Measurements from ENCODE around the gene WNT3A. TPM values are rescaled to one million over a fixed set of nuclear protein-coding genes. Genes with fewer than 3 reads are reported as not detected.

Gene WNT3A
- total RNA-seq, 2 experiments from 2014 or later: not detected

DNA sequence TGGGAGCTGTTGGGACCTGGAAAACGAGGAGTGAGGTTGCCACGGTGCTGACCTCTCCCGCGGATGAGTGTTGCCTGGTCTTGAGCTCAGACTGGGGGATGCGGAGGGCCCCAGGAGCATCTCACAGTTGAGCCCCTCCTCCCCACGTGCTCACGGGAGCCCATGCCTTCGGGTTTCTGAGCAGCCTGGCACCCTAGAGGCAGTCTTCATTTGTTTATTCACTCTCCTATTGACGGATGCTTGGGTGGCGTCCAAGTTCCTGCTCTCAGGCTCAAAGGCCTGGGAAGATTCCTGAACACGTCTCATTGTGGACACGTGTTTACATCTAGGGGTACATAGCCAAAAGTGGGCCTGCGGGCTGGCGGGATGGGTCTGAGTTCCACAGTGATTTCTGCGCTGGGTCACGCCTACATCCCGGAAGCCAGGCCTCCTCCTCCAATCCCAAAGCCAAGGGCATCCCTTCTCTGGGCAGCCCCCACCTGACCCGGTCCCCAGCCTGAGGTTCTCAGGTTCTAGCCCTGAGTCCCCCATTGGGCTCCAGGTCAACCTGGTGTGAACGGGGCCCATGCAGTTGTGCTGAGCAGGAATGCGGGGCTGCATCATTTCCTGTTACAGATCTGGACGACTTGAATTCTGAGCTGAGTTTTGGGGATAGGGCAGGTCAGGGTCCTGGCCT is 14.7 kb downstream of the WNT3A start:
- Mint-ChIP-seq H3K27me3 (peaks cover 21% of the 10 kb centered on the region), H3K9me3 (no peaks in the 10 kb centered on the region), H3K36me3 (no peaks in the 10 kb centered on the region), H3K4me3 (no peak overlapping the region), H3K27ac (no peak overlapping the region), H3K4me1 (no peaks in the 10 kb centered on the region)
- DNase-seq (peak; percentile 17), ATAC-seq (ENCODE audit: low read depth) (no peak)
- POLR2A ChIA-PET: no interaction called here

DNA sequence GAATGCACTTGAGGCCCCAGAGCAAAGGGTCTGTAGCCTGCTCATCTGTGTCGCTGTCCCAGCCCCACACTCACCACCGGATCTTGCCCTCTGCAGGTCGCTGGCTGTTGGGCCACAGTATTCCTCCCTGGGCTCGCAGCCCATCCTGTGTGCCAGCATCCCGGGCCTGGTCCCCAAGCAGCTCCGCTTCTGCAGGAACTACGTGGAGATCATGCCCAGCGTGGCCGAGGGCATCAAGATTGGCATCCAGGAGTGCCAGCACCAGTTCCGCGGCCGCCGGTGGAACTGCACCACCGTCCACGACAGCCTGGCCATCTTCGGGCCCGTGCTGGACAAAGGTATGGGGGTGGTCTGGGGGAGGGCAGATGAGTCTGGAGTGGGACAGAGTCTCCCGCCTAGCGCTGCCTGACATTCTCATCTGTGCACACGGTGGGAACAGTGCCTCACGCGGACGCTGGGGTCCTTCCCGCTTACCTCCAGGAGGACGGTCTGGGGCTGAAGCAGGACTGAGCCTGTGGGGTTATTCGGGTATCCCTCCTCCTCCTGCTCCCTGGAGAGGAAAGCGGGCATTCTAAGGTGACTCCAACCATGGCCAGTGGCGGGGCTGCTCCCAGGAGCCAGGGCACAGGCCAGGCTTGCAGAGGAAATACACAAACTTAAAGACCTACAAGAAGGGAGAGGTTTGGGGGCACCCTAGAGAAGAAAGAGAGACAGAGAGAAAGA is 15.9 kb downstream of the WNT3A start:
- Mint-ChIP-seq H3K4me3 (no peak overlapping the region), H3K27me3 (peaks cover 34% of the 10 kb centered on the region), H3K9me3 (no peaks in the 10 kb centered on the region), H3K27ac (no peak overlapping the region), H3K4me1 (no peaks in the 10 kb centered on the region), H3K36me3 (no peaks in the 10 kb centered on the region)
- DNase-seq (peak; percentile 21), ATAC-seq (ENCODE audit: low read depth) (no peak)
- POLR2A ChIA-PET: no interaction called here

DNA sequence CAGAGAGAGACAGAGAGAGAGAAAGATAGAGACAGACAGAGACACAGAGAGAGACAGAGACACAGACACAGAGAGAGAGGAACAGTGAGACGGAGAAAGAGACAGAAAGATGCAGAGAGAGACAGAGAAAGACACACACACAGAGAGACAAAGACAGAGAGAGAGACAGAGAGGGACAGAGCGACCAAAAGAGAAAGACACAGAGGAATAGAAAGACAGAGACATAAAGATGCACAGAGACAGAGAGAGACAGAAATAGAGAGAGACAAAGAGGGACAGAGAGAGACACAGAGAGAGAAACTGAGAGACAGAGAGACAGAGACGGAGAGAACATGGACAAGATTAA is 16.5 kb downstream of the WNT3A start:
- Mint-ChIP-seq H3K27me3 (peaks cover 36% of the 10 kb centered on the region), H3K4me3 (no peak overlapping the region), H3K27ac (no peak overlapping the region), H3K4me1 (no peaks in the 10 kb centered on the region), H3K36me3 (no peaks in the 10 kb centered on the region), H3K9me3 (no peaks in the 10 kb centered on the region)
- no peak for ATAC-seq (ENCODE audit: low read depth)
- POLR2A ChIA-PET: no interaction called here
- no peak for DNase-seq

DNA sequence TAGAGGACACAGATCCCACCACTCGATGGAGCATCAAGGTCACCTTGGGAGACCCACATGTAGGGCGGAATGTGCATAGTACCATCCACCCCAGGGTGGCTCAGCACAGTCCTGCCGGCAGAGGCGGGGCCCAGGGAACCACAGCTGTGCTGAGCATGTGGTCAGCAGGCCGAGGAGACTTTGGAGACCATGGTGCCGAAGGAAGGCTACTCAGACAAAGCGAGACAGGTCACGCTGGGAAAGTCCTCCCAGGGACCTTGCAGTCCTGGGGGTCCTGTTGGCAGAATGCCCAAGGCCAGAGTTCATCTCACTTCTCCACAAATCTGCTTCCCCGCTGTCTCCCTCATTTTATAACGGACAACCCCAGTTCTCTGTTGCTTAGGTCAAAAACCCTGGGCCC is 22.5 kb downstream of the WNT3A start:
- Mint-ChIP-seq H3K36me3 (no peaks in the 10 kb centered on the region), H3K4me3 (no peak overlapping the region), H3K27me3 (peaks cover 39% of the 10 kb centered on the region), H3K27ac (no peak overlapping the region), H3K9me3 (no peaks in the 10 kb centered on the region), H3K4me1 (no peaks in the 10 kb centered on the region)
- DNase-seq (peak; percentile 15), ATAC-seq (ENCODE audit: low read depth) (no peak)
- POLR2A ChIA-PET: no interaction called here

DNA sequence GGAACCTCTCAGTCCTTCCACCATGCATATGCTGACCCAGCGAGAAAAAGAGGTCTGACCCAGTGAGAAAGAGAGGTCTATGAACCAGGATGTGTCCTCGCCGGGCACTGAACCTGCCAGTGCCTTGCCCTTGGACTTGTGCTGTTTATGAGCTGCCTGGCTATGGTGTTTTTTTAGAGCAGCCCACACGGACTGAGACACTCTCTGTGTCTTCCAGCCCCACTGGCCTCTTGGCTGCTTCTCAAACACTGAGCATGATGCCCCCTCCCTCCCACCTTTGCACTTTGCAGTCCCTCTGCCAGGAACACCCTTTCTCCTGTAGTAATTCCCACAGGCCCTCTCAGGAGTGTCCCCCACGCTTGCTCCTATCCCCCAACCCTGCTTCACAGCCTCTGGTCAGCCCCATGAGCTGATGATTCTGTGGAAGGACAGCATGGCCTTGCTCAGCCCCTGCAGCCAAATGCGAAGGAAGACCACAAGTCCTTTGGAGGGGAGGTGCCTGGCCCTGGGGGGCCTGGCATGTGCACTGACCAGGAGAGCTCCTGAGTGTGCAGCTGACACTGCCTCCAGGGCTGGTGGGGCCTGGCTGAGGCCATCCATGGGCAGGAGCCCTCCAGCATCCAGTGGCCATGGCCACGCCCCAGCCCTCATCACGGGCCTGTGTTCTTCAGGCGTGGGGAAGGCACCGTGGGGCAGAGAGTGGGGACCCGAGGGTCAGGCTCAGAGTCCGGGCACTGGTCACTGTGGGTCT is 23.8 kb downstream of the WNT3A start:
- Mint-ChIP-seq H3K4me1 (no peaks in the 10 kb centered on the region), H3K27ac (peak overlapping the region; percentile 60), H3K9me3 (no peaks in the 10 kb centered on the region), H3K27me3 (peaks cover 33% of the 10 kb centered on the region), H3K4me3 (no peak overlapping the region), H3K36me3 (no peaks in the 10 kb centered on the region)
- POLR2A ChIA-PET: no interaction called here
- DNase-seq: peak; percentile 12
- ATAC-seq (ENCODE audit: low read depth): no peak

DNA sequence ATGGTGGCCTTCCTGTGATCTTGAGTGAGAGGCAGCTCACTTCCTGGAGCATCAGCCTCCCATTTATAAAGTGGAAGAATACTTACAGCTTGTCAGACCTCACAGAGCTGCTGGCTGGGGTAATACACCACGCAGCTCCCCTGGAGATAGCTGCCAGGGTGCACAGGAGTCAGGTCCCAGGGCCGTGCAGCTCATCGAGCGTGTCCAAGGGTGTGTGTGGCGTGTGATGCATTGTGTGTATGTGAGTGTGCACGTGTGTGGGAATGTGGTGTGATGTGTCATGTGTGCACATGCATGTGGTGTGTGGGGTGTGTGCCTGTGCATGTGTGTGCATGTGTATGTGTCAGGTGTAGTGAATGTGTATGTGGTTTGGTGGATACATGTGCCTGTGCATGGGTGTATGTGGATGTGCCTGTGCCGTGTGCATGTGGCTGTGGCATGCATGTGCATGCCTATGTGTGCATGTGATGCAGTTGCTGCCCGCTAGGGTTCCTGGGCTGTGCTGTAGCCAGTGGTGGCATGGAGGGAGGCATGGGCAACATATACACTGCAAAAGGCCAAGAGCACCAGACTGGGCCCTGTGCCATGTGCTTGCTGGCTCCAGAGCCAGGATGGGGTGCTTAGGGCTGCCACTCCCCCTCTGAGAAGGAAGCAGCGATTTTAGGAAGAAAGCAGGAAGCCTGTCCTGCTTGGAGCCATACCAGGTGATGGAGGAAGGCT is 24.6 kb downstream of the WNT3A start:
- peak; percentile 17 for DNase-seq
- POLR2A ChIA-PET: no interaction called here
- H3K4me3 Mint-ChIP-seq: no peak overlapping the region
- H3K27me3 Mint-ChIP-seq: peaks cover 31% of the 10 kb centered on the region
- H3K36me3 Mint-ChIP-seq: no peaks in the 10 kb centered on the region
- ATAC-seq (ENCODE audit: low read depth): no peak
- H3K9me3 Mint-ChIP-seq: no peaks in the 10 kb centered on the region
- no peaks in the 10 kb centered on the region for H3K4me1 Mint-ChIP-seq
- no peak overlapping the region for H3K27ac Mint-ChIP-seq

DNA sequence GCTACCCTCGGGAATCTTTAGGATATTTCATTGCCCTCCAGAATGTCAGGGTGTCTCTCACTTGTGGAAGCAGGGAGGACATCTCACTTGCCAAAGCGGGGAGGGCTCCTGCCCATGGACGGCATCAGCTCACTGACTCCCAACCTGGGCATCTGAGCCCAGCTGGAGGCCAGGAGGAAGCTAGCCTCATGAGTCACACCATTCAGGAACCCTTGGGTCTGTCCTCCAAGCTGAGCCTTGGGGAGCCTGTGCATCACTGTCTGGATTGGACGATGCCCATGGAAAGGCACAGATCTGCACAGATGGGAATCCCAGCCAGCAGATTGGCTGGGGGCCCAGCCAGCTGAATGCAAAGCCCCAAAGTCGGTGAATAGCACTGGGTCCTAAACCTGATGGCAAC is 25.2 kb downstream of the WNT3A start:
- Mint-ChIP-seq H3K9me3 (no peaks in the 10 kb centered on the region), H3K27ac (no peak overlapping the region), H3K4me1 (no peaks in the 10 kb centered on the region), H3K36me3 (no peaks in the 10 kb centered on the region), H3K27me3 (peaks cover 29% of the 10 kb centered on the region), H3K4me3 (no peak overlapping the region)
- POLR2A ChIA-PET: no interaction called here
- no peak for ATAC-seq (ENCODE audit: low read depth)
- DNase-seq: peak; percentile 16

DNA sequence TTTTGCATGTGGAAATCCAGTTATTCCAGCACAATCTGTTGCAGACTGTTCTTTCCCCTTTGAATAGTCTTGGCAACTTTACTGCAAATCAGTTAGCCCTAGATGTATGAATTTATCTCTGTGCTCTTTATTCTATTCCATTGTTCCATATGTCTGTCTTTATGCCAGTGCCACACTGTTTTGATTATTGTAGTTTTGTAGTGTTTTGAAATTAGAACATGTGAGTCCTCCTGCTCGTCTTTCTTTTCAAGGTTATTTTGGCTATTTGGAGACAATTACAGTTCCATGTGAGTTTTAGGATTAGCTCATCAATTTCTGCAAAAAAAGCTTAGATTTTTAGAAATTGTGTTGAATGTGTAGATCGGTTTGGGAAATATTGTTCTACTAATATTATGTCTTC is 26.6 kb downstream of the WNT3A start:
- DNase-seq (no peak), ATAC-seq (ENCODE audit: low read depth) (no peak)
- Mint-ChIP-seq H3K27ac (no peak overlapping the region), H3K4me1 (no peaks in the 10 kb centered on the region), H3K4me3 (no peak overlapping the region), H3K9me3 (no peaks in the 10 kb centered on the region), H3K36me3 (no peaks in the 10 kb centered on the region), H3K27me3 (peaks cover 26% of the 10 kb centered on the region)
- POLR2A ChIA-PET: no interaction called here

DNA sequence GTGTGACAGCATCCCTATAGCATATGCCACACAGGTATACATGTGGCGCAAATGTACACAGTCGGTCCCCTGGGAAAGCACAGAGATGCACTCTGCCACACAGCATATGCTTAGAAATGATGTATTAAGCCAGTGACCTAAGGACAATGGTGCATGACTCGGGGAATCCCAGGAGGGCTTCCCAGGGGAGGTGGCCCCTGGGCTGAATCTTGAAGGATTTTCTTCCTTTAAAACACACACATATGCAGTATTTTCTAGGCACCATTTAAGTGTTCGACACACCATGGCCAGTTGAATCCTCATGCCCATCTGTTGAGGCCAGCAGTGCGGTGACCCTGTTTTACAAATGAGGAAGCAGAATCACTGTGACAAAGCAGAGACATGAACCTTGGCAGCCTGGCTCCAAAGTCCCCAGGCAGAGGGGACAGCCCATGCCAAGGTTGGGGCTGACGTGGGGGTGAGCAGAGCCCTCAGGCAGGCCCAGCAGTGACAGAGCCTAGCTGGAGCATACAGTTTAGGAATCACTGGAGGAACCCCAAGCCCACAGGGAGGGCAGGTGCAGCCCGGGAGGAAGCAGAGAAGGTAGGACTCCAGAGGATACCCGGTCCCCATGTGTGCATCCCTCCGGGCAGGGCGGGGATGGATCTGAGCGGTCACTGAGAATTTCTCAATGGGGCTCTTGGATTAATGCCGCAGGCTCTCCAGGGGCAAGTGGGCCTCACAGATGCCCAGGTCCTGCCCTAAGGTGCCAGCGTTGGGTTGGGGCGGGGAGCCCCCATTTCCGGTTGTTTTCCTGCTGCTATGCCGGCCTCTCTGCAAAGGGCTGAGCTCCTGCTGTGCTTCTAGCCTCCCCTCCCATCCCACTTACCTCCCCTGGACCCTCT is 28.4 kb downstream of the WNT3A start:
- Mint-ChIP-seq H3K27ac (no peak overlapping the region), H3K4me1 (no peaks in the 10 kb centered on the region), H3K4me3 (no peak overlapping the region), H3K9me3 (no peaks in the 10 kb centered on the region), H3K27me3 (peaks cover 36% of the 10 kb centered on the region), H3K36me3 (no peaks in the 10 kb centered on the region)
- peak; percentile 20 for DNase-seq
- POLR2A ChIA-PET: no interaction called here
- ATAC-seq (ENCODE audit: low read depth): no peak

DNA sequence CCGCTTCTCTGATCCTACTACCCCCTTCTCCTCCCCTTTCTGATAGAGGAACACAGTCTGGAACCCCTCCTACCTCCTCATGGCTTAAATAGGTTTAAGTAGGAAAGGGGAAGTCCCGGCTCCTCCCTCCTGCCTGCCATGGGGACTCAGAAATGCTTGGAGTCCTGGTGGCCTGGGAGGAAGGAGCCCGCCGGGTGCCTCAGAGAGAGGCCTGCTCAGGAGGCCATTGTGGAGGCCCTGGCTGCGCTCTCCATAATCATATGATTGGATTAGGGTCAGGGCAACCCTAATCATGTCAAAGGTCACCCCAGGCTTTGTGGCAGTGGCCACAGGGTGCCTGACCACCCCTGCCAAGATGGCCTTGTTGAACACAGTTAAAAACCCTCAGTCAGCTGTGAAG is 29.0 kb downstream of the WNT3A start:
- peak; percentile 10 for DNase-seq
- H3K9me3 Mint-ChIP-seq: no peaks in the 10 kb centered on the region
- ATAC-seq (ENCODE audit: low read depth): no peak
- POLR2A ChIA-PET: no interaction called here
- H3K36me3 Mint-ChIP-seq: no peaks in the 10 kb centered on the region
- no peak overlapping the region for H3K27ac Mint-ChIP-seq
- H3K4me3 Mint-ChIP-seq: no peak overlapping the region
- no peaks in the 10 kb centered on the region for H3K4me1 Mint-ChIP-seq
- peaks cover 41% of the 10 kb centered on the region for H3K27me3 Mint-ChIP-seq

DNA sequence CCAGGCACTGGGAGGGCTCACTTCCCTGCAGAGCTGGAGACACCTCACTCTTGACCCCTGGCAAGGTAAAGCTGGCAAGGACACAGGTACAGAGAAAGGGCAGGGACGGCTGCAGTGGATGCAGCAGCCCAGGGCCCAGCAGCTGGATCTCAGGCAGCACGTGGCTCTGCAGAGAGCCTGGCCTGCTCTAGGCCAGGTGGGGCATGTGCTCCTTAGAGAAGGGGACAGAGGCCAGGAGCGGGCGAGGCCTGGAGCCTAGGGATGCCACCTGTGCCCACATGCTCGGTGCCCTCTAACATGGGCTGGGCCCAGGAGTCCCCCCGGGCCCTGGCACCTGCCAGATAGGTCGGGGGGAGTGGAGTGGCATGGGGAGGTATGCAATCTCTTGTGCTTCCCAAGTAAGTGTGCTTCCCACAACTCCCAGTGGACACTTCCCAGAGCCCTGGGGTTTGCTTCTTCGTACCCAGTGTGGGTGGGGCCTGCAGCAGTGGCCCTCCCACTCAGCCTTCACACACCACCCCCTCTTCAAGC is 30.0 kb downstream of the WNT3A start:
- no peaks in the 10 kb centered on the region for H3K9me3 Mint-ChIP-seq

DNA sequence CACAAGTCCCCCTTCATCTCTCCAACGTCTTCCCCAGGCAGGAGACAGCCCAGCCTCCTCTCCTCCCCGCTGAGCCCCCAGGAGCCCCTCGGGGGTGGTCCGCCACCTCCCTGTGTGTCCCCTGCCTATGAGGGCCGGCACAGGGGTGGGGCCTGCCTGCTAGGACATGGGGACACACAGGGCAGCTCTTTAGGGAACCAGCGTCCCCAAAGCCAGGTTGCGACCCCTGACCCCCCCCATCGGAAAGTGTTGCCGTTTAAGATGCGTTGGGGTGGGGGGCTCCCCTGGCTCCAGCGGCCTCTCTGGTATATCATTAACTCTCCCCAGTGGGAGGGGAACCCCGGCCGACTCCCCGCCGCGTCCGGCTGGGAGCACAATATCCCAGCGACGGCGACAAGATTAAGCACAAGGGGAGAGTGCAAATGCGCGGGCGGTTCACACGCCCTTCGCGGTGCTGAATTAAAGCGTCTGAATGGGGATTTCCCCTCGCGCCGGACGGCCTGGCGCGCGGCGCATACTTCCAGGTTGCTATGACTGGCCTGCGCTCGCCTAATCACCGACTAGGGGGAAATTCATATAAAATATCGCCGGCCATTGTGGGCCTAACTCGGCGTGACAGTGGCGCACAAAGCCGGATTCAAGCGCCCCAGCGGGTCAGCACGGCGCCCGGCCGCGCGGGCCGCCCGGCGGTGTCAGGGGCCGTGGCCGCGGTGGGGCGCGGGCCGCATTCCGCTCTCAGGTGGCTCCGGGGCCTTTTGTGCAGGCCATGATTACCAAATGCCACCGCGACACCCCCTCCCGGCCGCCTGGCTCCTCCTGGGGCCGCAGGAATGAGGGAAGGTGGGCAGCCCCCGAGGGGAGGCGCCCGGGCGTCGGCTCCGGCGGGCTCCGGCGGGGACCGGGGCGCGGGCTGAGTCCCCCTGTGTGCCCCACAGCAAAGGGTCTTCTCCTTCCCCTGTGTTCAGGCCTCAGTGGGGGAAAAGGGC is 30.9 kb downstream of the WNT3A start:
- H3K27me3 Mint-ChIP-seq: peaks cover 41% of the 10 kb centered on the region
- H3K27ac Mint-ChIP-seq: no peak overlapping the region
- peak; percentile 38 for DNase-seq

More for the DNA sequence above, 30.0 kb downstream of the WNT3A start:
- Mint-ChIP-seq H3K4me1 (no peaks in the 10 kb centered on the region), H3K4me3 (no peak overlapping the region), H3K36me3 (no peaks in the 10 kb centered on the region), H3K27me3 (peaks cover 41% of the 10 kb centered on the region), H3K27ac (no peak overlapping the region)
- DNase-seq (peak; percentile 17), ATAC-seq (ENCODE audit: low read depth) (no peak)
- POLR2A ChIA-PET: no interaction called here

More for the DNA sequence above, 30.9 kb downstream of the WNT3A start:
- Mint-ChIP-seq H3K4me3 (no peak overlapping the region), H3K36me3 (no peaks in the 10 kb centered on the region), H3K4me1 (no peaks in the 10 kb centered on the region), H3K9me3 (no peaks in the 10 kb centered on the region)
- POLR2A ChIA-PET: no interaction called here
- ATAC-seq (ENCODE audit: low read depth): peak; percentile 70
